Measurements from ENCODE around the gene IGSF3.

- TF ChIP-seq POLR2A (IDR thresholded peaks at IDR 0.05; ENCODE audit: low read depth, low read length), result no peak
- no peak for TF ChIP-seq TAF1 (IDR thresholded peaks at IDR 0.05; ENCODE audit: borderline replicate concordance, low read depth, low read length)
These were observed 744 bp upstream of the IGSF3 start for GRCh38 chr1:116668277-116668676.
